ENCODE results near the gene VASH2. TPM values are rescaled to one million over a fixed set of nuclear protein-coding genes. Genes with fewer than 3 reads are reported as not detected.
A peak's percentile ranks its signal among the peaks of the same experiment; 100 is the strongest.

VASH2 gene
- total RNA-seq, 4 donors from 2014 or later = 0.67 to 9.0 (median 1.5) TPM

DNA sequence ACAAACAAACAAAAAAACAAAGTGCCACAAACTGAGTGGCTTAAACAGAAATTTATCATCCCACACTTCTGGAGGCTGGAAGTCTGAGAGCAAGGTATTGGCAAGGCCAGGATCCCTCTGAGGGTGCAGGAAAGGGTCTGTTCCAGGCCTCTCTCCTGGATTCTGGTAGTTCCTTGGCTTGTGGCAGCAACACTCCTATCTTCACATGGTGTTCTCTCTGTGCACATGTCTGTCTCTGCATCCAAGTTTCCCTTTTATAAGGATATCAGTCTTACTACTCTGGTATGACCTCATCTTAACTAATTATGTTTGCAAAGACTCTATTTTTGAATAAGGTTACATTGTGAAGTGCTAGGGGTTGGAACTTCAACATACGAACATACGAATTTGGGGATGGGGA lies 5.3 kb upstream of the VASH2 start:
- H3K4me3 ChIP-seq = no peak overlapping the region
- peaks cover 0 to 10% (median 0%) of the 10 kb centered on the region in 3 donors for H3K9me3 ChIP-seq
- H3K27me3 ChIP-seq = peaks cover 7% of the 10 kb centered on the region
- WGBS, 2 donors (ENCODE audit: low coverage in 1 of 2) = 47 to 62% methylated on average over 2 of the region's 2 CpGs
- peak; percentile 57 for ATAC-seq
- H3K4me1 ChIP-seq = peaks cover 0 to 17% (median 0%) of the 10 kb centered on the region in 3 donors
- H3K27ac ChIP-seq = peak overlapping the region in 1 of 4 donors; percentile 62
- H3K36me3 ChIP-seq = no peaks in the 10 kb centered on the region
- no peak for TF ChIP-seq EP300 (IDR thresholded peaks at IDR 0.05)

- Histone ChIP-seq H3K36me3 (no peaks in the 10 kb centered on the region), H3K4me3 (no peak overlapping the region), H3K4me1 (peaks cover 0 to 23% (median 0%) of the 10 kb centered on the region in 3 donors), H3K9me3 (peaks cover 0 to 4% (median 0%) of the 10 kb centered on the region in 3 donors), H3K27ac (peak overlapping the region in 1 of 4 donors; percentile 62), H3K27me3 (peaks cover 9% of the 10 kb centered on the region)
- WGBS, 2 donors (ENCODE audit: low coverage in 1 of 2) = 72 to 94% methylated on average over 4 of the region's 4 CpGs
- ATAC-seq = no peak
- TF ChIP-seq EP300 (IDR thresholded peaks at IDR 0.05) (no peak), POLR2AphosphoS5 (IDR thresholded peaks at IDR 0.05) (no peak), POLR2A (IDR thresholded peaks at IDR 0.05) (no peak)
- TF ChIP-seq, protein P1, sequence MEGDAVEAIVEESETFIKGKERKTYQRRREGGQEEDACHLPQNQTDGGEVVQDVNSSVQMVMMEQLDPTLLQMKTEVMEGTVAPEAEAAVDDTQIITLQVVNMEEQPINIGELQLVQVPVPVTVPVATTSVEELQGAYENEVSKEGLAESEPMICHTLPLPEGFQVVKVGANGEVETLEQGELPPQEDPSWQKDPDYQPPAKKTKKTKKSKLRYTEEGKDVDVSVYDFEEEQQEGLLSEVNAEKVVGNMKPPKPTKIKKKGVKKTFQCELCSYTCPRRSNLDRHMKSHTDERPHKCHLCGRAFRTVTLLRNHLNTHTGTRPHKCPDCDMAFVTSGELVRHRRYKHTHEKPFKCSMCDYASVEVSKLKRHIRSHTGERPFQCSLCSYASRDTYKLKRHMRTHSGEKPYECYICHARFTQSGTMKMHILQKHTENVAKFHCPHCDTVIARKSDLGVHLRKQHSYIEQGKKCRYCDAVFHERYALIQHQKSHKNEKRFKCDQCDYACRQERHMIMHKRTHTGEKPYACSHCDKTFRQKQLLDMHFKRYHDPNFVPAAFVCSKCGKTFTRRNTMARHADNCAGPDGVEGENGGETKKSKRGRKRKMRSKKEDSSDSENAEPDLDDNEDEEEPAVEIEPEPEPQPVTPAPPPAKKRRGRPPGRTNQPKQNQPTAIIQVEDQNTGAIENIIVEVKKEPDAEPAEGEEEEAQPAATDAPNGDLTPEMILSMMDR (IDR thresholded peaks at IDR 0.05) = no peak
Measured at GRCh38 chr1:212945463-212946160, 4.7 kb upstream of the VASH2 start.

DNA sequence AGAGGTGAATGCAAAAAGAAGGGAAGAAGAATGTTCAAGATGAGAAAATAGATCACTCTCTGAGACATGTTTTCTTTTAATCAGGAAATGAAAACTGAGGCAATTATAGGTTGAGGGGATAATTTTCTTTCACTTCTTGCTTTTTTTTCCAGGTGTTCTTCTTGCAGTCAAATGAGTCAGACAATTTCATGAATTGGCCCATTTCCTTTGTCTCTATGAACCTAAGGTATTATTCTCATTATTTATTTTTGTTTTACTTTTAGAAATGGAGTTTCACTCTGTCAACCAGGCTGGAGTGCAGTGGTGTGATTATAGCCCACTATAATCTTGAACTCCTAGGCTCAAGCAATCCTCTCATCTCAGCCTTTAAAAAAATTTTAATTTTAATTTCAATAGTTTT lies 3.5 kb upstream of the VASH2 start:
- no peaks in the 10 kb centered on the region for H3K9me3 ChIP-seq
- no peak for ATAC-seq
- no peak for TF ChIP-seq POLR2A (IDR thresholded peaks at IDR 0.05)
- TF ChIP-seq, protein P1 (IDR thresholded peaks at IDR 0.05) = no peak
- TF ChIP-seq EP300 (IDR thresholded peaks at IDR 0.05) = no peak
- no peak for TF ChIP-seq POLR2AphosphoS5 (IDR thresholded peaks at IDR 0.05)
- peaks cover 20% of the 10 kb centered on the region for H3K27me3 ChIP-seq
- no peaks in the 10 kb centered on the region for H3K36me3 ChIP-seq
- peaks cover 0 to 35% (median 3%) of the 10 kb centered on the region in 3 donors for H3K4me1 ChIP-seq
- H3K4me3 ChIP-seq = no peak overlapping the region
- H3K27ac ChIP-seq = no peak overlapping the region

GRCh38 chr1:212949771-212950170 lies 570 bp upstream of the VASH2 start:
- WGBS, 2 donors (ENCODE audit: low coverage in 1 of 2) = 47 to 60% methylated on average over 1 to 2 of the region's 2 CpGs
- Histone ChIP-seq H3K27ac (peak overlapping the region in 2 of 4 donors; percentile 45 to 72), H3K27me3 (peaks cover 25% of the 10 kb centered on the region), H3K36me3 (no peaks in the 10 kb centered on the region), H3K4me1 (peaks cover 0 to 47% (median 3%) of the 10 kb centered on the region in 3 donors), H3K4me3 (peak overlapping the region in 1 of 2 donors; percentile 67), H3K9me3 (no peaks in the 10 kb centered on the region)
- TF ChIP-seq POLR2AphosphoS5 (IDR thresholded peaks at IDR 0.05) (no peak), EP300 (IDR thresholded peaks at IDR 0.05) (no peak), POLR2A (IDR thresholded peaks at IDR 0.05) (no peak)
- TF ChIP-seq, protein P1 (IDR thresholded peaks at IDR 0.05) = no peak
- ATAC-seq = no peak

GRCh38 chr1:212951126-212951946 lies 995 bp downstream of the VASH2 start:
- no peak for ATAC-seq
- WGBS, 2 donors (ENCODE audit: low coverage in 1 of 2) = 14% methylated on average over 12 of the region's 72 CpGs; no CpG with 5 or more reads in 1 of the 2 donors

More at GRCh38 chr1:212951126-212951946, 995 bp downstream of the VASH2 start:
- peak overlapping the region; percentile 43 to 67 for H3K4me3 ChIP-seq
- peak overlapping the region in 3 of 4 donors; percentile 1 to 72 (median 45) for H3K27ac ChIP-seq
- no peaks in the 10 kb centered on the region for H3K36me3 ChIP-seq
- peaks cover 0 to 39% (median 3%) of the 10 kb centered on the region in 3 donors for H3K4me1 ChIP-seq
- TF ChIP-seq POLR2AphosphoS5 (IDR thresholded peaks at IDR 0.05) (no peak), POLR2A (IDR thresholded peaks at IDR 0.05) (no peak)
- H3K9me3 ChIP-seq = no peaks in the 10 kb centered on the region
- H3K27me3 ChIP-seq = peaks cover 25% of the 10 kb centered on the region
